H9 (cell line): ENCODE results near the gene ZNF582. TPM values are rescaled to one million over a fixed set of nuclear protein-coding genes. Genes with fewer than 3 reads are reported as not detected.

Experiments
- DNase-seq: peaks from one replicate; pipeline ENCODE4 v3.0.0-alpha.2; 2017
- H2AFZ ChIP-seq: one replicate; pipeline ENCODE4 v1.6.1; 2013; ENCODE audit warnings: mild to moderate bottlenecking, low read length, control low read depth, moderate library complexity
- H2AK5ac ChIP-seq: 2 replicates; pipeline ENCODE4 v1.6.1; 2013; ENCODE audit warnings: low read length, control low read depth, mixed read lengths; ENCODE audit not compliant: insufficient read length
- H2BK120ac ChIP-seq: one replicate; pipeline ENCODE4 v1.6.1; 2013; ENCODE audit warnings: low read depth, mild to moderate bottlenecking, low read length, control low read depth, inconsistent platforms; ENCODE audit not compliant: poor library complexity, severe bottlenecking
- H2BK12ac ChIP-seq: 2 replicates; pipeline ENCODE4 v1.6.1; 2013; ENCODE audit warnings: low read length, control low read depth, mixed read lengths, low read depth; ENCODE audit not compliant: insufficient read length
- H2BK15ac ChIP-seq: 2 replicates; pipeline ENCODE4 v1.6.1; 2013; ENCODE audit warnings: low read depth, low read length, control low read depth
- H2BK20ac ChIP-seq: one replicate; pipeline ENCODE4 v1.6.1; 2013; ENCODE audit warnings: low read depth, mild to moderate bottlenecking, low read length, control low read depth, inconsistent platforms; ENCODE audit not compliant: poor library complexity, severe bottlenecking
- H2BK5ac ChIP-seq: 2 replicates; pipeline ENCODE4 v1.6.1; 2013; ENCODE audit warnings: low read length, control low read depth, mixed read lengths; ENCODE audit not compliant: insufficient read length
- H3K14ac ChIP-seq: 2 replicates; pipeline ENCODE4 v1.6.1; 2013; ENCODE audit warnings: low read length, control low read depth; ENCODE audit not compliant: insufficient read depth
- H3K18ac ChIP-seq: 2 replicates; pipeline ENCODE4 v1.6.1; 2013; ENCODE audit warnings: low read depth, mild to moderate bottlenecking, mixed read lengths, low read length, control low read depth; ENCODE audit not compliant: insufficient read length
- H3K23ac ChIP-seq: 2 replicates; pipeline ENCODE4 v1.6.1; 2013; ENCODE audit warnings: low read length, control low read depth, mixed read lengths, low read depth; ENCODE audit not compliant: insufficient read length
- H3K23me2 ChIP-seq: 2 replicates; pipeline ENCODE4 v1.6.1; 2013; ENCODE audit warnings: low read depth, mild to moderate bottlenecking, mixed read lengths, low read length, control low read depth; ENCODE audit not compliant: insufficient read length, poor library complexity, severe bottlenecking
- H3K27ac ChIP-seq: 2 replicates; pipeline ENCODE4 v1.5.1; 2013; ENCODE audit warnings: low read length, control low read depth, mixed read lengths, low read depth; ENCODE audit not compliant: insufficient read length
- H3K27me3 ChIP-seq: 2 replicates; pipeline ENCODE4 v1.6.1; 2013; ENCODE audit warnings: low read length, control low read depth, inconsistent platforms; ENCODE audit not compliant: insufficient read depth
- H3K4ac ChIP-seq: 2 replicates; pipeline ENCODE4 v1.6.1; 2013; ENCODE audit warnings: low read depth, mild to moderate bottlenecking, control low read depth, inconsistent platforms, low read length, moderate library complexity
- H3K4me1 ChIP-seq: 2 replicates; pipeline ENCODE4 v1.6.1; 2013; ENCODE audit warnings: low read length, control low read depth, inconsistent platforms; ENCODE audit not compliant: insufficient read depth
- H3K4me2 ChIP-seq: 2 replicates; pipeline ENCODE4 v1.6.1; 2013; ENCODE audit warnings: low read length, control low read depth, mixed read lengths; ENCODE audit not compliant: insufficient read length, insufficient read depth
- H3K56ac ChIP-seq: 2 replicates; pipeline ENCODE4 v1.6.1; 2013; ENCODE audit warnings: low read depth, mild to moderate bottlenecking, mixed read lengths, low read length, control low read depth; ENCODE audit not compliant: insufficient read length
- H3K79me1 ChIP-seq: 2 replicates; pipeline ENCODE4 v1.6.1; 2013; ENCODE audit warnings: low read depth, mild to moderate bottlenecking, moderate library complexity, low read length, control low read depth, inconsistent platforms; ENCODE audit not compliant: insufficient read depth, poor library complexity, severe bottlenecking
- H3K79me2 ChIP-seq: 2 replicates; pipeline ENCODE4 v1.6.1; 2013; ENCODE audit warnings: low read length, control low read depth, inconsistent platforms; ENCODE audit not compliant: insufficient read depth
- H3K9ac ChIP-seq: 2 replicates; pipeline ENCODE4 v1.6.1; 2013; ENCODE audit warnings: low read length, control low read depth, mixed read lengths; ENCODE audit not compliant: insufficient read length; ENCODE audit errors: extremely low read depth
- H3K9me3 ChIP-seq: one replicate; pipeline ENCODE4 v1.6.1; 2013; ENCODE audit warnings: low read depth, low read length, inconsistent platforms; ENCODE audit not compliant: control insufficient read depth
- H3T11ph ChIP-seq: one replicate; pipeline ENCODE4 v1.6.1; 2013; ENCODE audit warnings: mild to moderate bottlenecking, low read length, control low read depth, inconsistent platforms
- H4K20me1 ChIP-seq: one replicate; pipeline ENCODE4 v1.6.1; 2013; ENCODE audit not compliant: control insufficient read depth, insufficient read length, insufficient read depth
- H4K5ac ChIP-seq: 2 replicates; pipeline ENCODE4 v1.6.1; 2013; ENCODE audit warnings: low read depth, mild to moderate bottlenecking, mixed read lengths, low read length, control low read depth; ENCODE audit not compliant: insufficient read length
- H4K8ac ChIP-seq: replicated peaks from 2 replicates; pipeline ENCODE4 v1.6.1; 2013; ENCODE audit warnings: low read length, control low read depth, mixed read lengths, low read depth; ENCODE audit not compliant: insufficient read length
- H4K91ac ChIP-seq: 2 replicates; pipeline ENCODE4 v1.6.1; 2013; ENCODE audit warnings: low read depth, mild to moderate bottlenecking, moderate library complexity, mixed read lengths, low read length, control low read depth; ENCODE audit not compliant: insufficient read length
- H3K27ac Mint-ChIP-seq, 3 experiments: 2 replicates in 2 of 3; 3 replicates in 1 of 3; pipeline ENCODE4 v1.8.0; 2020 to 2021; ENCODE audit warnings: mixed read lengths in 3 of 3, mild to moderate bottlenecking in 1 of 3, moderate library complexity in 1 of 3
- H3K27me3 Mint-ChIP-seq: 2 replicates; pipeline ENCODE4 v1.8.0; 2021; ENCODE audit warnings: low read depth, mild to moderate bottlenecking, moderate library complexity, mixed read lengths
- H3K36me3 Mint-ChIP-seq, 3 experiments: 2 replicates in 2 of 3; 3 replicates in 1 of 3; pipeline ENCODE4 v1.8.0; 2020 to 2021; ENCODE audit warnings: low read depth in 3 of 3, mixed read lengths in 3 of 3; ENCODE audit not compliant: insufficient read depth in 1 of 3
- H3K4me1 Mint-ChIP-seq, 2 experiments: 2 replicates each; pipeline ENCODE4 v1.8.0; 2020; ENCODE audit warnings: mixed read lengths in 2 of 2
- H3K4me3 Mint-ChIP-seq, 2 experiments: 2 replicates in 1 of 2; 3 replicates in 1 of 2; pipeline ENCODE4 v1.8.0; 2020 to 2021; ENCODE audit warnings: mild to moderate bottlenecking in 2 of 2, mixed read lengths in 2 of 2, moderate library complexity in 1 of 2
- H3K9me3 Mint-ChIP-seq, 2 experiments: 2 replicates in 1 of 2; 3 replicates in 1 of 2; pipeline ENCODE4 v1.8.0; 2020; ENCODE audit warnings: mild to moderate bottlenecking in 2 of 2, mixed read lengths in 2 of 2, moderate library complexity in 1 of 2
- CTCF ChIP-seq: fragments of 200-600 bp; sonication (generic); conservative IDR thresholded peaks from 3 replicates; pipeline ENCODE4 v1.8.0; 2021; ENCODE audit warnings: antibody characterized with exemption, mild to moderate bottlenecking
- WGBS: extraction: QIAGEN DNeasy Blood & Tissue Kit; methylation state at CpG from one replicate; pipeline ENCODE4 v1.1.7; 2013; ENCODE audit warnings: missing lambda C conversion rate, low lambda C conversion rate, mixed read lengths; ENCODE audit not compliant: insufficient read length; ENCODE audit errors: extremely low coverage; 5-methylcytosine and 5-hydroxymethylcytosine counted together
- total RNA-seq: library from RNA; stranded (reverse); gene quantifications from 2 replicates; pipeline ENCODE4 v1.2.1, GENCODE V29; 2021

The ZNF582 gene
- total RNA-seq, 1 experiment from 2014 or later: 4.4 TPM

GRCh38 chr19:56400485-56400884 is 7.2 kb upstream of the ZNF582 start:
- H2BK12ac ChIP-seq: no peak overlapping the region
- no peak overlapping the region for H4K8ac ChIP-seq
- H3T11ph ChIP-seq: no peak overlapping the region
- TF ChIP-seq CTCF: no peak
- H3K23me2 ChIP-seq: peaks cover 6% of the 10 kb centered on the region
- H2BK120ac ChIP-seq: no peak overlapping the region
- Mint-ChIP-seq H3K36me3 (peaks cover 57 to 62% (median 58%) of the 10 kb centered on the region in 3 experiments), H3K27ac (no peak overlapping the region), H3K27me3 (peaks cover 5% of the 10 kb centered on the region), H3K4me1 (peaks cover 11 to 14% of the 10 kb centered on the region in 2 experiments), H3K9me3 (peaks cover 50 to 76% of the 10 kb centered on the region in 2 experiments), H3K4me3 (no peak overlapping the region)
- no peak overlapping the region for H4K91ac ChIP-seq
- no peak overlapping the region for H2BK5ac ChIP-seq
- H3K18ac ChIP-seq: no peak overlapping the region
- H4K20me1 ChIP-seq: no peaks in the 10 kb centered on the region
- H2AFZ ChIP-seq: no peak overlapping the region
- no peak overlapping the region for H3K23ac ChIP-seq
- H3K4ac ChIP-seq: no peak overlapping the region
- peaks cover 3% of the 10 kb centered on the region for H3K9me3 ChIP-seq
- no peak overlapping the region for H3K4me2 ChIP-seq
- no CpG with 5 or more reads among the region's 4 CpGs for WGBS
- H3K56ac ChIP-seq: no peak overlapping the region
- H3K4me1 ChIP-seq: peaks cover 6% of the 10 kb centered on the region; the same call in 1 of the 2 replicates
- no peak overlapping the region for H3K9ac ChIP-seq
- H3K27ac ChIP-seq: no peak overlapping the region
- H3K79me1 ChIP-seq: no peaks in the 10 kb centered on the region
- no peak for DNase-seq
- no peak overlapping the region for H2BK20ac ChIP-seq
- H3K14ac ChIP-seq: no peak overlapping the region
- H2AK5ac ChIP-seq: no peak overlapping the region
- H2BK15ac ChIP-seq: no peak overlapping the region
- no peaks in the 10 kb centered on the region; the same call in 1 of the 2 replicates for H3K79me2 ChIP-seq
- H3K27me3 ChIP-seq: no peaks in the 10 kb centered on the region
- no peak overlapping the region for H4K5ac ChIP-seq
